Subcutaneous abdominal adipose tissue (tissue), 5 donors: ENCODE results near the gene GGPS1.

Experiments
- H3K27ac ChIP-seq: one replicate; pipeline ENCODE4 v1.7.0; 2013; ENCODE audit warnings: low read depth, mild to moderate bottlenecking, inconsistent platforms, low read length, moderate library complexity
- H3K27me3 ChIP-seq, 5 donors: one replicate each; pipeline ENCODE4 v1.7.0; 2013; ENCODE audit warnings: low read length in 5 of 5, inconsistent platforms in 1 of 5; ENCODE audit not compliant: control insufficient read depth in 5 of 5, insufficient read depth in 4 of 5
- H3K36me3 ChIP-seq, 5 donors: one replicate each; pipeline ENCODE4 v1.7.0; 2013; ENCODE audit warnings: low read length in 5 of 5; ENCODE audit not compliant: control insufficient read depth in 5 of 5, insufficient read depth in 5 of 5
- H3K4me1 ChIP-seq, 5 donors: one replicate each; pipeline ENCODE4 v1.7.0; 2013; ENCODE audit warnings: low read length in 5 of 5, mild to moderate bottlenecking in 3 of 5, moderate library complexity in 1 of 5; ENCODE audit not compliant: control insufficient read depth in 5 of 5, insufficient read depth in 5 of 5
- H3K4me3 ChIP-seq, 5 donors: one replicate each; pipeline ENCODE4 v1.7.0; 2013; ENCODE audit warnings: low read length in 5 of 5, low read depth in 1 of 5
- H3K9ac ChIP-seq, 5 donors: one replicate each; pipeline ENCODE4 v1.7.0; 2013; ENCODE audit warnings: low read length in 5 of 5, mild to moderate bottlenecking in 4 of 5, moderate library complexity in 3 of 5
- H3K9me3 ChIP-seq, 5 donors: one replicate each; pipeline ENCODE4 v1.7.0; 2013; ENCODE audit warnings: low read length in 5 of 5; ENCODE audit not compliant: control insufficient read depth in 5 of 5
- donor health status: healthy.
- donor health status: healthy.
- donor health status: healthy.
- donor health status: healthy.
- donor health status: healthy.

GGPS1 gene

DNA sequence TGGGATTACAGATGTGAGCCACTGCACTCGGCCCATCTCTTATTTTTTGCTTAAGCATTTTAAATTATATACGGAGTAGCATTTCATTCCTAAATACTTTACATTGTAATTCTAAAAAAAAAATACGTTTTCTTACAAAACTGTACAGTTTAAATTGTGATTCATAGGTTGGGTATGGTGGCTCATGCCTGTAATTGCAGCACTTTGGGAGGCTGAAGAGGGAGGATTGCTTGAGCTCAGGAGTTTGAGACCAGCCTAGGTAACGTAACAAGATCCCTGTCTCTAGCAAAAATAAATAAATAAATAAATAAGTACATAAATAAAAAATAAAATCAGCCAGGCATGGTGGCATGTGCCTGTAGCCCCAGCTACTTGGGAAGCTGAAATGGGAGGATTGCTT lies 63.5 kb downstream of the GGPS1 start:
- Histone ChIP-seq H3K4me3 (no peak overlapping the region), H3K27ac (no peak overlapping the region), H3K27me3 (no peaks in the 10 kb centered on the region), H3K36me3 (no peaks in the 10 kb centered on the region), H3K9me3 (no peaks in the 10 kb centered on the region), H3K4me1 (no peaks in the 10 kb centered on the region), H3K9ac (no peak overlapping the region)
